ENCODE measurements around the gene PDCD5. TPM values are rescaled to one million over a fixed set of nuclear protein-coding genes. Genes with fewer than 3 reads are reported as not detected.
"Not testable (repeated sequence)": the region's sequence is repeated elsewhere in the genome, so short reads cannot be mapped to it uniquely, and the experiment has no call there.

Gene PDCD5
- total RNA-seq, 1 donor from 2014 or later: 115 TPM

- Histone ChIP-seq H3K4me1 (no peaks in the 10 kb centered on the region), H3K27me3 (no peaks in the 10 kb centered on the region), H3K9me3 (no peaks in the 10 kb centered on the region), H3K36me3 (no peaks in the 10 kb centered on the region), H3K27ac (no peak overlapping the region), H3K4me3 (no peak overlapping the region)
- no peak for DNase-seq (ENCODE audit: extremely low spot score in 2 of 2)
- TF ChIP-seq POLR2A (IDR thresholded peaks at IDR 0.05) (no peak), CTCF (IDR thresholded peaks at IDR 0.05) (no peak), POLR2AphosphoS5 (IDR thresholded peaks at IDR 0.05; ENCODE audit: insufficient read depth in 1 of 2, low read depth in 1 of 2) (no peak)
- intact Hi-C loops (cut with DNase I): no loop called here
Measured at GRCh38 chr19:32540621-32541020, 40.4 kb upstream of the PDCD5 start.

- H3K27ac ChIP-seq; H3K4me1 ChIP-seq; H3K27me3 ChIP-seq; H3K9me3 ChIP-seq; intact Hi-C loops (cut with DNase I); H3K4me3 ChIP-seq; H3K36me3 ChIP-seq; DNase-seq (ENCODE audit: extremely low spot score in 2 of 2): not testable (repeated sequence)
Measured at GRCh38 chr19:32541376-32541775, 39.6 kb upstream of the PDCD5 start.

- intact Hi-C loops (cut with DNase I): no loop called here
- H3K9me3 ChIP-seq: no peaks in the 10 kb centered on the region
Measured at GRCh38 chr19:32542477-32543108, 38.4 kb upstream of the PDCD5 start.

GRCh38 chr19:32543115-32543900 lies 37.7 kb upstream of the PDCD5 start:
- Histone ChIP-seq H3K36me3 (no peaks in the 10 kb centered on the region), H3K4me1 (no peaks in the 10 kb centered on the region), H3K4me3 (no peak overlapping the region), H3K27ac (no peak overlapping the region), H3K9me3 (no peaks in the 10 kb centered on the region), H3K27me3 (no peaks in the 10 kb centered on the region)
- no peak for DNase-seq (ENCODE audit: extremely low spot score in 2 of 2)
- intact Hi-C loops (cut with DNase I): no loop called here
- no peak for TF ChIP-seq POLR2AphosphoS5 (IDR thresholded peaks at IDR 0.05; ENCODE audit: insufficient read depth in 1 of 2, low read depth in 1 of 2)
- TF ChIP-seq CTCF (IDR thresholded peaks at IDR 0.05): no peak
- TF ChIP-seq POLR2A (IDR thresholded peaks at IDR 0.05): no peak

More at GRCh38 chr19:32542477-32543108, 38.4 kb upstream of the PDCD5 start:
- Histone ChIP-seq H3K4me1 (no peaks in the 10 kb centered on the region), H3K27me3 (no peaks in the 10 kb centered on the region), H3K36me3 (no peaks in the 10 kb centered on the region), H3K4me3 (no peak overlapping the region), H3K27ac (no peak overlapping the region)
- TF ChIP-seq CTCF (IDR thresholded peaks at IDR 0.05) (no peak), POLR2A (IDR thresholded peaks at IDR 0.05) (no peak), POLR2AphosphoS5 (IDR thresholded peaks at IDR 0.05; ENCODE audit: insufficient read depth in 1 of 2, low read depth in 1 of 2) (no peak)
- DNase-seq (ENCODE audit: extremely low spot score in 2 of 2): no peak

- no peaks in the 10 kb centered on the region for H3K9me3 ChIP-seq
- DNase-seq (ENCODE audit: extremely low spot score in 2 of 2): no peak
- no peak overlapping the region for H3K27ac ChIP-seq
- H3K4me1 ChIP-seq: no peaks in the 10 kb centered on the region
- no peak overlapping the region for H3K4me3 ChIP-seq
- no peaks in the 10 kb centered on the region for H3K36me3 ChIP-seq
- H3K27me3 ChIP-seq: no peaks in the 10 kb centered on the region
- intact Hi-C loops (cut with DNase I): no loop called here
- TF ChIP-seq CTCF (IDR thresholded peaks at IDR 0.05) (no peak), POLR2AphosphoS5 (IDR thresholded peaks at IDR 0.05; ENCODE audit: insufficient read depth in 1 of 2, low read depth in 1 of 2) (no peak), POLR2A (IDR thresholded peaks at IDR 0.05) (no peak)
Measured at GRCh38 chr19:32544917-32545316, 36.1 kb upstream of the PDCD5 start.
